IPS-20b (cell line): ENCODE results near the gene CAPNS2.

Experiments
- H3K27ac ChIP-seq: one replicate; pipeline ENCODE4 v1.5.1; 2013; ENCODE audit warnings: low read length
- H3K27me3 ChIP-seq: 2 replicates; pipeline ENCODE4 v1.6.1; 2013; ENCODE audit warnings: mild to moderate bottlenecking, low read length, inconsistent platforms; ENCODE audit not compliant: insufficient read depth
- H3K36me3 ChIP-seq: 2 replicates; pipeline ENCODE4 v1.6.1; 2013; ENCODE audit warnings: low read depth, mild to moderate bottlenecking, inconsistent platforms, low read length, moderate library complexity; ENCODE audit not compliant: insufficient read depth
- H3K4me1 ChIP-seq: 2 replicates; pipeline ENCODE4 v1.6.1; 2013; ENCODE audit warnings: mild to moderate bottlenecking, control low read depth, inconsistent platforms, low read length, moderate library complexity; ENCODE audit not compliant: insufficient read depth
- H3K4me3 ChIP-seq: 2 replicates; pipeline ENCODE4 v1.5.1; 2013; ENCODE audit warnings: mild to moderate bottlenecking, low read length, inconsistent platforms
- H3K9ac ChIP-seq: 2 replicates; pipeline ENCODE4 v1.6.1; 2013; ENCODE audit warnings: low read depth, mild to moderate bottlenecking, inconsistent platforms, low read length, moderate library complexity
- H3K9me3 ChIP-seq: 2 replicates; pipeline ENCODE4 v1.6.1; 2013; ENCODE audit warnings: mild to moderate bottlenecking, low read depth, low read length, inconsistent platforms; ENCODE audit not compliant: insufficient read depth

CAPNS2 gene

DNA sequence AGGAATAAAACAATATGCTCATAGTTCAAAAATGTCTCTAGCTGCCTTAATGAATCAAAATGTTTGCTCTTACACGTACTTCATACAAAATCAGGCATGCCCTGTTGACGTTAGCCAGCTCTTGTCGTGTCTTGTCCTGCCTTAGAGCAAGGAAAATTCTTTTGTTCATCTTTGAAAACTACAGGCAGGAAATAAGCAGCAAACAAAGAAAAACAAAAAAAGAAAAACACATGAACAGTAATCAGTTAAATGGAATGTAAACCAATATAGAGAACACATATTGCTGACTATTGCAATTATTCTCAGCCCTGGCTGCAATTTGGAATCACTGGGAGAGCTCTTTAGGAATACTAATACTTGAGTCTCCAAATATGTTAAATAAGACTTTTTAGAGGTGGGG, 1.7 kb downstream of the CAPNS2 start:
- no peaks in the 10 kb centered on the region for H3K36me3 ChIP-seq
- H3K4me1 ChIP-seq: no peaks in the 10 kb centered on the region; the same call in 1 of the 2 replicates
- no peak overlapping the region for H3K9ac ChIP-seq

DNA sequence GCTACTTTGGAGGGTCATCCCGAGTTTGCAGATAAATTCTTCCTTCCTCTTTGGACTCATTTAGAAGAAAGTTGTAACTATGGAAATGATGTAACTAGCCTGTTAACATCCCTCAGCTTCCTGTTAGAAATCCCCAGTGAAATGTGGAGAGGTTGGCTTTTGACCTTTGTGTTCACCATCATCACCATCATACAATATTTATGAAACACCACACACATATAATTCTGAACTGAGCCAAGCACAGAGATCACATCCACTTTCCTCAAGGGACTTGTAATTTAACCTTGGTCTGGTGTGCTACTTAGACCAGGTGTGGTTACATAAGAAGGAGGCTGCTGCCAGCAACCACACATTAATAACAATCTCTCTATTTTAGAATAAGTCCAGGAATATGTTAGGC, 2.5 kb downstream of the CAPNS2 start:
- H3K36me3 ChIP-seq: no peaks in the 10 kb centered on the region
- no peaks in the 10 kb centered on the region for H3K27me3 ChIP-seq
- no peaks in the 10 kb centered on the region for H3K9me3 ChIP-seq
- no peaks in the 10 kb centered on the region; the same call in 1 of the 2 replicates for H3K4me1 ChIP-seq
- no peak overlapping the region for H3K9ac ChIP-seq
- H3K4me3 ChIP-seq: no peak overlapping the region
- no peak overlapping the region for H3K27ac ChIP-seq

More for the DNA sequence above, 1.7 kb downstream of the CAPNS2 start:
- H3K27ac ChIP-seq: no peak overlapping the region
- no peaks in the 10 kb centered on the region for H3K27me3 ChIP-seq
- H3K4me3 ChIP-seq: no peak overlapping the region
- H3K9me3 ChIP-seq: no peaks in the 10 kb centered on the region

DNA sequence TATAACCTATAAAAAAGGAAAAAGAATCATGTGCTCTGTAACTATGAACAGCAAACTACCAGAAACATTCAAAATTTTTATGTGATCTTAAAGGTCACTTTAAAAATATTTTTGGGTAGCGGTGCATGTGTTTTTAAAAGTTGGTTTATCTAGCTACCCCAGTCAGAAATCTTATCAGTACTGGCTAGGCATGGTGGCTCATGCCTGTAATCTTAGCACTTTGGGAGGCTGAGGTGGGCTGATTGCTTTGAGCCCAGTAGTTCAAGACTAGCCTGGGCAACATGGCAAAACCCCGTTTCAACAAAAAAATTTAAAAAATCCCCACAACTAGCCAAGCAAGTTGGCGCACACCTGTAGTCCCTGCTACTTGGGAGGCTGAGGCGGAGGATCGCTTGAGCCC, 3.7 kb downstream of the CAPNS2 start:
- Histone ChIP-seq H3K27ac (no peak overlapping the region), H3K4me3 (no peak overlapping the region), H3K36me3 (no peaks in the 10 kb centered on the region), H3K27me3 (no peaks in the 10 kb centered on the region), H3K9ac (no peak overlapping the region), H3K9me3 (no peaks in the 10 kb centered on the region), H3K4me1 (no peaks in the 10 kb centered on the region; the same call in 1 of the 2 replicates)

DNA sequence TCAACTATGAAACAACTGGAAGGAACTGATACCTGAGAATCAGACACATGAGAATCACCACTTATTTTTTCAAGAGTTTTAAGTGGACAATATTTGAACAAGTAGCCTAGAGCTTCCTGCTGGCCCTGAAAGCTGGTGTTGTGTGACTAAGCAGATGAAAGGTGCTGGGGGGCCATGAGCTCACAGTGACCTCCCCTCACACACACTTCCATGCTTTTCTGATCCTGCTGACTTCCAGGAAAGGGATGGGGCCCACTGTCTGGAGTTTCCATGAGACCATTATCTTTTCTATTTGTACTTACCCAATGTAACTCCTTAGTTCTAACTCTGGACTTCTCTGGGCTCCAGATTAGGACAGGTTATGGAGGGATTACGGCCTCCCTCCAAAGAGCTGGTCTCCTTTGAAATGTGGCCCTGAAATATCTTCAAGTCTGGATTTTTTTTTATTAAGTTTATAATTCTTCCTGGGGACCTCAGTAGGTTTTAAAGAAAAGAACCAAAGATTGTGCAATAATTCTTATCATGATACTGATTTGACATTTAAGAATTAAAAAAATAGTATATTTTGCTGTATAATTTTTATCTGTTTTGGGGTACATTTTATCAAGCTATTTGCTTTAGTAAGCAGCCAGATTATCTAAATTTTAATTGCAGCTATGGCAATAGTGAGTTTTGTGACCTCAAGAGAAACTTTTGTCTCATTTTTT, 4.9 kb downstream of the CAPNS2 start:
- Histone ChIP-seq H3K27ac (no peak overlapping the region), H3K4me1 (no peaks in the 10 kb centered on the region; the same call in 1 of the 2 replicates), H3K4me3 (no peak overlapping the region), H3K9ac (no peak overlapping the region), H3K9me3 (no peaks in the 10 kb centered on the region), H3K27me3 (no peaks in the 10 kb centered on the region), H3K36me3 (no peaks in the 10 kb centered on the region)

DNA sequence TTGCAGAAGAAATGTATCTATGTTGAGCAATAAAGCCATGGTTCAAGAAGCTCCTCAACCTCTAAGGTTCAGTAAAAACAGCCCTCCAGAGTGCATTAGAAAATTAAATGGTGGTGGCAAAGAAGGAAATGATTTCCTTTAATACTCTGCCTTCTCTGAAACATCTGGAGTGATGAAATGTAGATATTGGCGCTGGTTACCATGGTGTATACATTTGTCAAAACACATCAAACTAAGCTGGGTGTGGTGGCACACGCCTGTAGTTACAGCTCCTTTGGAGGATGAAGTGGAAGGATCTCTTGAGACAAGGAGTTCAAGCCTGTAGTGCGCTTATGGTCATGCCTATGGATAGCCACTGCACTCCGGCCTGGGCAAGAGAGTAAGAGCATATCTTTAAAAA, 6.0 kb downstream of the CAPNS2 start:
- no peaks in the 10 kb centered on the region for H3K36me3 ChIP-seq
- no peak overlapping the region for H3K9ac ChIP-seq
- no peak overlapping the region for H3K27ac ChIP-seq
- no peak overlapping the region for H3K4me3 ChIP-seq
- H3K27me3 ChIP-seq: no peaks in the 10 kb centered on the region
- no peaks in the 10 kb centered on the region for H3K9me3 ChIP-seq
- H3K4me1 ChIP-seq: no peaks in the 10 kb centered on the region

DNA sequence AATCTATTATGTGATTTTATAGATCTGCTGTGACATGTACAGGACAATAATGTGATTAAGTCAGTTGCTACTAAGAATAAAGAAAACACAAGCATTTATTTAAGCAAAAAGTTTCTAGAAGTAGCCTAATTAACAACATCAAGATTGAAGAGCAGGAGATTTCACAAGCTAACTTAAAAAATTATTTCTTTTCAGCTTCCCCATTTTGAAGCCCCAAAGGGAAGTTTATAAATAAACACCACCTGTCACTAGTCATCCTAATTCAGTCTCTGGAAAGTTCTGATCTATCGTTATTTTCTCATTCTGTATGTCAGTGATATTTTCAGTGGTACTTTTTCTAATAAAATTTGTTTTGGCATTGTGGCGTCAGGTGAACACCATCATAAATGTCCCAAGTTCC, 8.3 kb downstream of the CAPNS2 start:
- Histone ChIP-seq H3K36me3 (no peaks in the 10 kb centered on the region), H3K4me3 (no peak overlapping the region), H3K27me3 (no peaks in the 10 kb centered on the region), H3K4me1 (no peaks in the 10 kb centered on the region), H3K9me3 (no peaks in the 10 kb centered on the region), H3K9ac (no peak overlapping the region), H3K27ac (no peak overlapping the region)

DNA sequence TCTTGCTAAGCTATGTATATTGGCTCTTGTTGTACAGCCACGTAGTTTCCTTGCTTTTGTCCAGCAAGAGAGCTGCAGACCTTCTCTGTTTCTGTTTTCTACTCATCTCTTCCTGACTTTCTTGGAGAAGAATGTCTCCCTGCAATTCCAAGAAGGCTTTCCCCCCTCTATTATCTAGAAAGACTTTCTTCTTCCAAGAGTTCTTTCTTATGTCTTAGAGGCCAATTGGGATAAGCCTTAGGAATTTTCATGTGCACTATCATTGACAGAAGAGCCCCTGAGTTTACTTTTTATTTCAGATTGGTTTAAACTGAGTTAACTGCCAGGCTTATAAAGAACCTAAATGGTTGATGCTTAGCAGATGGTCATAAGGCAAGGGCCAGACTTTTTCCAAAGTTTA, 9.0 kb downstream of the CAPNS2 start:
- no peaks in the 10 kb centered on the region for H3K36me3 ChIP-seq

DNA sequence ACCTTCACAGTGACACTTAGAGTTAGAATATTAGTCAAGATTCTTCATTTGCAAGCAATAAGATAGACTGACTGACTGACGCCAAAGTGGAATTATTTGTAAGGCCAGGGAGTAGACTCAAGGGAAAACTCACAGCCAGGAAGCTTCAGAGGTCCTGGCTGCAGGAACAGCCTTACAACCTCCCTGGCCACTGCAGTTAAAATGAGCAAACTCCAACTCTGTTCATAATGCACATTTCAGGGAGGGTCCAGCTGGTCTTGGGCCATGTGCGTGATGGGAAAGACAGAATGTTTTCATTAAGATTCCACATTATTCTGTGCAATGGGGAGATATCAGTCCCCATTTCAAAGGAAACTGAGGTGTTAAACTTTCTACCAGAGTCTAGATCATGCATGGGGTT, 9.9 kb downstream of the CAPNS2 start:
- Histone ChIP-seq H3K4me3 (no peak overlapping the region), H3K27me3 (no peaks in the 10 kb centered on the region), H3K36me3 (no peaks in the 10 kb centered on the region), H3K9ac (no peak overlapping the region), H3K9me3 (no peaks in the 10 kb centered on the region), H3K27ac (no peak overlapping the region), H3K4me1 (no peaks in the 10 kb centered on the region)

More for the DNA sequence above, 9.0 kb downstream of the CAPNS2 start:
- H3K9me3 ChIP-seq: no peaks in the 10 kb centered on the region
- no peak overlapping the region for H3K9ac ChIP-seq
- H3K27ac ChIP-seq: no peak overlapping the region
- H3K4me3 ChIP-seq: no peak overlapping the region
- H3K27me3 ChIP-seq: no peaks in the 10 kb centered on the region
- no peaks in the 10 kb centered on the region for H3K4me1 ChIP-seq

DNA sequence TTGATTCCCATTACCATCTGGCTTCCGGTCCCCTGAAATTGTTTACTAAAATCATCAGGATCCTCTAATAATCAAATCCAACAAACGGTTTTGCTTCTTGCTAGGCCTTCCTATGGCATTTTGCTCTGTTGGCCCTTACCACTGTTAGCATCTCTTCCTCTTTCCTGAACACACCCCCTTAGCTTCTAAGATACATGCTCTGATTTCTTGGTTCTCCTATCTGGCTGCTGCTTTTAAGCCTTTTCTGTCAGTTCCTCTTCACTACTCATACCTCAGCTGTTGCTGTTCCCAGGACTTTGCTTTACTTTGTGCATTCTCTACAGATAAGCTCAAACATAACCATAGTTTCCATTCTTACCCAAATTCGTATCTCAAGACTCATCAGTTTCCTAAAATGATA, 11.4 kb downstream of the CAPNS2 start:
- Histone ChIP-seq H3K9me3 (no peaks in the 10 kb centered on the region), H3K36me3 (no peaks in the 10 kb centered on the region), H3K27me3 (no peaks in the 10 kb centered on the region), H3K27ac (no peak overlapping the region), H3K4me3 (no peak overlapping the region), H3K4me1 (no peaks in the 10 kb centered on the region), H3K9ac (no peak overlapping the region)

DNA sequence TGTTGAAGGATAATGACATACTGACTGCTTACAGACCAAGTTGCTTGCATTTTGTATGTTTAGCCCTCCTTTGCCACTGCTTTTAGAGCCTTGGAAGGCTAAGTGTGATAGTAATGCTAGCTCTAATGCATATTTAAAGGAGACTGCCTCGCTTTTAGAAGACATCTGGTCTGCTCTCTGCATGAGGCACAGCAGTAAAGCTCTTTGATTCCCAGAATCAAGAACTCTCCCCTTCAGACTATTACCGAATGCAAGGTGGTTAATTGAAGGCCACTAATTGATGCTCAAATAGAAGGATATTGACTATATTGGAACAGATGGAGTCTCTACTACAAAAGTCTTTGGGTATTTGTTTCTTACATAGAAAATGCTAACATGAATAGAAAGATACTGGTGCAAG, 19.1 kb downstream of the CAPNS2 start:
- no peaks in the 10 kb centered on the region for H3K27me3 ChIP-seq
- H3K4me3 ChIP-seq: no peak overlapping the region
- no peak overlapping the region for H3K27ac ChIP-seq
- H3K36me3 ChIP-seq: no peaks in the 10 kb centered on the region
- no peaks in the 10 kb centered on the region for H3K9me3 ChIP-seq
- no peaks in the 10 kb centered on the region for H3K4me1 ChIP-seq
- H3K9ac ChIP-seq: no peak overlapping the region

DNA sequence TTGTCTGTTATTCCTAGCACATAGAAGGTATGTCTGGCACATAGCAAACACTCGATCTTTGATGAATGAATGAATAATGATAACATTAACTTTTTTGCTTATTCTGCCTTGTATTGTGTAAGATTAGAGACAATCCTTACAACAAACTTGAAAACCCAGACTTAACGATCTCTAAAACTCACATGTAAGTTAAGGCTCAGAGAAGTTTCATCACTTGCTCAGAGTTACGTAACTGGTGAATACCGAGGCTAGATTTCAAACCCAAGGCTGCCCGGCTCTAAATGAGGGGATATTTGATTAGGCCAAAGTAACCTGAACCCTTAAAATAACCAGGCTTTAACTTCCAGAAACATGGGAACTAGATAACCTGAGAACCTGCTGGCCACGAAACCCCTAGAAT, 22.3 kb downstream of the CAPNS2 start:
- Histone ChIP-seq H3K27me3 (no peaks in the 10 kb centered on the region), H3K36me3 (no peaks in the 10 kb centered on the region), H3K27ac (no peak overlapping the region), H3K4me3 (no peak overlapping the region), H3K9ac (no peak overlapping the region), H3K9me3 (no peaks in the 10 kb centered on the region), H3K4me1 (no peaks in the 10 kb centered on the region)

DNA sequence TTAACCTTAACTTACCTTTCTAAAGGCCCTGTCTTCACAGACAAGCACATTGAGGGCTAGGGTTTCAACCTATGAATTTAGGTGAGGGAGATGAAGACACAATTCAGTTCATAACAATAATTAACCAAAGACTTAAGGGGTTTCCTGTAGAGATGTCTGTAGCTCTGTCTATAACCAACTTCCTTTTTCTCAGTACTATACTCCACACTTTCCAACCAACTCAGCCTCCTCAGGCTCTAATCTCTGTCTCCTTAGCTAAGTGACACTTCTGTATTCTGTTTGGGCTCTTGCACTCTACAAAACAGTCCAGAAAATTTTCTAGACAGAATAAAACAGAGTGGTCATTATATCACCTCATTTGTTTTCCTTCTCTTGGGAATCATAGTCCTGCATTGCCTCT, 25.8 kb downstream of the CAPNS2 start:
- no peaks in the 10 kb centered on the region for H3K27me3 ChIP-seq
- H3K9ac ChIP-seq: no peak overlapping the region
- H3K4me3 ChIP-seq: no peak overlapping the region
- no peaks in the 10 kb centered on the region; the same call in 1 of the 2 replicates for H3K4me1 ChIP-seq
- H3K27ac ChIP-seq: no peak overlapping the region
- no peaks in the 10 kb centered on the region for H3K9me3 ChIP-seq
- H3K36me3 ChIP-seq: no peaks in the 10 kb centered on the region
